Measurements from ENCODE around the gene PSAPL1.

PSAPL1 gene

GRCh38 chr4:7391637-7392437, 42.9 kb downstream of the PSAPL1 start:
- H3K4me3 ChIP-seq (ENCODE audit: low read depth, low read length): no peak overlapping the region
- no peak for TF ChIP-seq CTCF (IDR thresholded peaks at IDR 0.05; ENCODE audit: low read depth, low read length)

GRCh38 chr4:7390906-7391636, 43.7 kb downstream of the PSAPL1 start:
- no peak overlapping the region for H3K4me3 ChIP-seq (ENCODE audit: low read depth, low read length)
- no peak for TF ChIP-seq CTCF (IDR thresholded peaks at IDR 0.05; ENCODE audit: low read depth, low read length)

DNA sequence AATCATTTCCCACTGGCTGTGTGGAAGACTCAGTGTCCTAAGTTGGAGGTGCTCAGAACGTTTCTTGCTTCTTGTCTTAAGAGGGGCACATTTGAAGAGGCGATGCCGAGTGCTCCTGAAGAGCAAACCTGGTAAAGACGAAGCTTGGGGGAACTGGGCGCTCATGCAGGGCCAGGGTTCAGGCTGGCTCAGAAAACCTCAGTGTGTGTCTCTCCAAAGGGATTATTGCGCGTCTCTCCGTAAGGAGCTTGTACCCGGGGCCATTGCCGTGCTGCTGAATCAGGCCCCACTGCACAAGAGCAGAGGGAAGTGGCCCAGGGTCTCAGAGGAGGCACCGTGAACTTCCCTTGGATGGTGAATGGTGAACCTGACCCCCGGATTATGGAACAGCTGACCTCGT, 44.4 kb downstream of the PSAPL1 start:
- no peak for TF ChIP-seq CTCF (IDR thresholded peaks at IDR 0.05; ENCODE audit: low read depth, low read length)
- no peak overlapping the region for H3K4me3 ChIP-seq (ENCODE audit: low read depth, low read length)

- no peak overlapping the region for H3K4me3 ChIP-seq (ENCODE audit: low read depth, low read length)
- TF ChIP-seq CTCF (IDR thresholded peaks at IDR 0.05; ENCODE audit: low read depth, low read length): no peak
These were observed 45.0 kb downstream of the PSAPL1 start for GRCh38 chr4:7389719-7390118.

DNA sequence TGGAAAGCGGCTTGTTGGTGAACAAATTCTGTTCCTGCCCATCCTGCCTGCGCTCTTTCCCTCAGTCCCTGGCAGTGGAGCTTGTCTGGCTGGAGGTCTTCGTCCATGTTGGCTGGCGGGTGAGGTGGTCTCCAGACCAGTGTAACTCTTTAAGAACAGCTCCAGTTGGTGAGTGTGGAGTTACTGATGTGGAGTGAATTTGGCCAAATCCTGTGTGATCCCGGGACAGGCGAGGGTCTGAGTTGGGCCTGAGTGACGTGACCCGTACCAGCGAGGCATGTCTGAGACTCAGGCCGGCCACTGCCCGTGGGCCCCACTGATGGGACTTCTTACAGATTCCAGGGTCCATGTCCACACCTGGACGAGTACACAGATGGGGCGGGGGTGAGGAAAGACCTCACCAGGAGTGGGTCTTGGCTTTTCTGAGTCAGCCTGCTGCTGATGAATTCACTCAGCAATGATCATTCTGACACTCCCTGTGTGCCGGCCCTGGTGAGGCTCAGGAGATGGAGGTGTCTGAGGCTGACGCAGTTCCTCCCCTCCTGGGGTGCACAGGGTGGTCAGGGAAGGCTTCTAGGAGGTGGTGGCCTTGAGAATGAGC, 45.5 kb downstream of the PSAPL1 start:
- no peak overlapping the region for H3K4me3 ChIP-seq (ENCODE audit: low read depth, low read length)
- TF ChIP-seq CTCF (IDR thresholded peaks at IDR 0.05; ENCODE audit: low read depth, low read length): no peak

GRCh38 chr4:7388627-7389026, 46.1 kb downstream of the PSAPL1 start:
- no peak overlapping the region for H3K4me3 ChIP-seq (ENCODE audit: low read depth, low read length)
- no peak for TF ChIP-seq CTCF (IDR thresholded peaks at IDR 0.05; ENCODE audit: low read depth, low read length)

DNA sequence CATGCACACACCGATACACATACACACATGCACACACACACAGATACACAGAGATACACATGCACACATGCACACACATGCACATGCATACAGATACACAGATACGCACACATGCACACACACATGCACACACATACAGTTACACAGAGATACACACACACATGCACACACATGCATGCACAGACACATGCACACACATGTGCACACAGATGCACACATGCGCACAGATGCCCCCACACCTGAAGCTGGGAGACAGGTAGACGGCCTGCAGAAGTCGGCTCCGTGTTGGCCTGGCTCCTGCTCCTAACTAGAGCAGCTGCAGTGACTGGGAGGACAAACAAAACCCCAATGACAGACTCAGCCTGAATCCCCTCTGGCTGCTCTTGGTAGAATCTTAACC, 46.8 kb downstream of the PSAPL1 start:
- no peak for TF ChIP-seq CTCF (IDR thresholded peaks at IDR 0.05; ENCODE audit: low read depth, low read length)
- H3K4me3 ChIP-seq (ENCODE audit: low read depth, low read length): no peak overlapping the region
